Measurements from ENCODE around the gene DLG4.

GRCh38 chr17:7234083-7234951, 14.7 kb upstream of the DLG4 start, which contains the start of gene DVL2:
- TF ChIP-seq POLR2A (IDR thresholded peaks at IDR 0.05) (peak; percentile 5 to 80 (median 50)), CTCF (IDR thresholded peaks at IDR 0.05 in 8 of 11, conservative IDR thresholded peaks at IDR 0.05 in 3 of 11) (peak in 1 of 11 experiments; percentile 41)
